Measurements from ENCODE around the gene SETX.
A peak's percentile ranks its signal among the peaks of the same experiment; 100 is the strongest.
"Not testable (repeated sequence)": the region's sequence is repeated elsewhere in the genome, so short reads cannot be mapped to it uniquely, and the experiment has no call there.

SETX gene

DNA sequence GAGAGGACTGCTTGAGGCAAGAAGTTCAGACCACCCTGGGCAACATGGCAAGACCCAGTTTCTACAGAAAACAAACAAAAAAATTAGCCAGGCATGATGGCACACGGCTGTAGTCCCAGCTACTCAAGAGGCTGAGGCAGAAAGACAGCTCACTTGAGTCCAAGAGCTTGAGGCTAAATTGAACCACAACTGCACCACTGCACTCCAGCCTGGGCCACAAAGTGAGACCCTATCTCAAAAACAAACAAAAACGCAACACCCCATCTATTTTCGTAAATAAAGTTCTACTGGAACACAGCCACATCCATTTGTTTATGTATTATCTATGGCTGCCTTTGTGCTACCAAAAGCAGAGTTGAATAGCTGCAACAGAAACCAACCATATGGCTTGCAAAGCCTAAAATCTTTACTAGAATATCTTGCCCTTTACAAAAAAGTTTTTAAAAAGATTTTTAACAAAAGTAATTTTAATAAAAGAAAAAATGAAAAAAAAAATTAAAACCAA is 67.5 kb downstream of the SETX start:
- no peak for DNase-seq

DNA sequence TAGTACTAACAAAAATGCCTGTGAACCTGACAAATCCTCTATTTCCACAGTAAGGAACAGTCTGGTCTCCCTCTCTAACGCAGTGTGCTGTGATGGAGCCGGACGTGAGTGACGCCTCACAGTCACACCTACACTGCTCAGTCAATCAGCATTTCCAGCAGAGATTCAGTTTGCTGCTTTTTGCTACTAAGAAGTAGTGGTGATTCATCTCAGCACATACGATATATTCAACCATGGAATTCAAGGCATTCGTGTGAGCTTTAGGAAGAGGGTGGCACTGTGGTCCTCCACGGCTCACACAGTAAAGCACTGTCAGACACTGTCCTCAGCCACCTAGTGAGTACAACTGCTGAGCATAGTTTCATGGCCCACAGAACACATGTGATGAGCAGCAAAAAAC is 70.9 kb downstream of the SETX start:
- DNase-seq = peak in 3 of 58 donors; percentile 3 to 23 (median 13)

DNA sequence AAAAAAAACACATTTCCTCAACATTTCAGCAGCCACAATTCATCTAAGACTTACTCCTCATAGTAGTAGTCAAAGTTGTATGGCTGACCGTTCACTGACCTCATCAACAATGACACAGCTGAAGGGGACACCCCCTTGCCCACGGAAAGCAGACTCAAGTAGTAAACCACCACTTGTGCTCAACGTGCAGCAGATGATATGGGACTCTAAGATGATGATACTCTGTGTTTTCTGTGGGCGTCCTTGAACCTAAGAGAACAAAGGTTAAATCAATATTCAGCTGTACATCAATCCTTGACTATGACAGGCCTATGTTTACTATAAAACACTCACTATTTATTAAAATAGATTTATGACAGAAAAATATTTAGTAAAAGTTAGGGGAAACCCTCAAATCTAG is 71.6 kb downstream of the SETX start:
- no peak for DNase-seq

DNA sequence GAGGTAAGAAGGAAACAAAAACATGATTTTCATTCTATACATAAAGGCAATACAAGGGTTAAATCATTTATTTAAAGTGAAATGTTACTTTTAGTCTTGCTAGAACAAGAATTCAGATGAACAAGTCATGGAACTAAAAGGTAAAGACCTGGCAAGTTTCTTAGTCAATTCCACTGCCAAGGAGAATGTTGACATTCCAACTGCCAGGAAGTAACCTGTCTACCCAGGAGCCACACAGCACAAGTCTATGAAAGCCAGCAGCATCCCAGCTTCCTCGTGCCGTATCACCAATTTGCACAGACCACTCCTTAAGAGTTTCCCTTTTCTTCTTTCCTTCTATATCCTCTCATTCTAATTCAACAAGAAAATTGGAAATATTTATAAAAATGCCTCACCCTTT is 79.9 kb downstream of the SETX start:
- DNase-seq = no peak

DNA sequence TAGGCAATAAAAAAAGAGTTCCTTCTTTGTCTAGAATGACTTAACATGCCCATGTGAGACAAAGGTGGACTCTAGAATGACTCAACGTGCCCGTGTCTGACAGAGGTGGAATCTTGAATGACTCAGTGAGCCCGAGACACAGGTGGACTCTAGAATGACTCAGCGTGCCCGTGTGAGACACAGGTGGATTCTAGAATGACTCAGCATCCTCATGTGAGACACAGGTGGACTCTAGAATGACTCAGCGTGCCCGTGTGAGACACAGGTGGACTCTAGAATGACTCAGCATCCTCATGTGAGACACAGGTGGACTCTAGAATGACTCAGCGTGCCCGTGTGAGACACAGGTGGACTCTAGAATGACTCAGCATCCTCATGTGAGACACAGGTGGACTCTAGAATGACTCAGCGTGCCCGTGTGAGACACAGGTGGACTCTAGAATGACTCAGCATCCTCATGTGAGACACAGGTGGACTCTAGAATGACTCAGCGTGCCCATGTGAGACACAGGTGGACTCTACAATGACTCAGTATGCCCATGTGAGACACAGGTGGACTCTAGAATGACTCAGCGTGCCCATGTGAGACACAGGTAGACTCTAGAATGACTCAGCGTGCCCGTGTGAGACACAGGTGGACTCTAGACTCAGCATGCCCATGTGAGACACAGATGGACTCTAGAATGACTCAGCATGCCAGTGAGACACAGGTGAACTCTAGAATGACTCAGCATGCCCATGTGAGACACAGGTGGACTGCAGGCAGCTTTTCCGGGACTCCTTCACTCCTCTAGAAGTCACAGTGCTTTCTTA is 84.9 kb downstream of the SETX start:
- not testable (repeated sequence) for DNase-seq

DNA sequence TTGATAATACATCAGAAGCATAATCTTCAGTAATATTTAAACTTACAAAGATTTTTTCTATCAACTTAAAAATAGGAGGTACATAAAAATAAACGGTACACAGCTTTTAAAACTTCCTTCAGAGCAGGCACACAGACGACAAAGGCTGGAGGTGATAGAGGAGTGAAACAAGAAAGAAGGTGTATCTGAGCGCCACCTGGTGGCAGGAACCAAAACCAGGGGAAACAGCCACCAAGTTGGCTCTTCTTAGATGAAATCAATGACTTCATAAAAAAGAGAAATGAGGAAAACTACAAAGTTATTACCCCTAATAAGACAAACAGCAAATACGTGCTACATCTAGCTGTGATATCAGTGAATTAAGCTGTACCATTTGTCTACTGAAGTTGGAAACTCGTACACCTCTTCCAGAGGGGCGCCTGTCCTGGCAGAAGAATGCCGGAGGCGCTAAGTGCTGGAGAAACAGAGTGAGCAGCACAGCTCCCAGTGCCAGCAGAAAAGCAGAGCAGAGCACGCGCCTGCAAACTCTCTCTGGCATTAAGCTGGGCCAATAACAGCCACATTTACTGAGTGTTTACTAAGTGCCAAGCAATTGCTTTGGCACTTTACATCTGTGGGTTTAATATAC is 85.9 kb downstream of the SETX start:
- peak in 46 of 58 donors; percentile 6 to 83 (median 38) for DNase-seq

GRCh38 chr9:132267660-132268059 is 87.1 kb downstream of the SETX start:
- DNase-seq = no peak

- no peak for DNase-seq
Observed at GRCh38 chr9:132266017-132266416, 88.8 kb downstream of the SETX start.

GRCh38 chr9:132260846-132261245 is 93.9 kb downstream of the SETX start:
- no peak for DNase-seq

- DNase-seq = no peak
Observed at GRCh38 chr9:132250324-132251262, 104.2 kb downstream of the SETX start.

- DNase-seq = no peak
Observed at GRCh38 chr9:132249690-132250089, 105.1 kb downstream of the SETX start.

- DNase-seq = no peak
Observed at GRCh38 chr9:132249123-132249522, 105.7 kb downstream of the SETX start.

DNA sequence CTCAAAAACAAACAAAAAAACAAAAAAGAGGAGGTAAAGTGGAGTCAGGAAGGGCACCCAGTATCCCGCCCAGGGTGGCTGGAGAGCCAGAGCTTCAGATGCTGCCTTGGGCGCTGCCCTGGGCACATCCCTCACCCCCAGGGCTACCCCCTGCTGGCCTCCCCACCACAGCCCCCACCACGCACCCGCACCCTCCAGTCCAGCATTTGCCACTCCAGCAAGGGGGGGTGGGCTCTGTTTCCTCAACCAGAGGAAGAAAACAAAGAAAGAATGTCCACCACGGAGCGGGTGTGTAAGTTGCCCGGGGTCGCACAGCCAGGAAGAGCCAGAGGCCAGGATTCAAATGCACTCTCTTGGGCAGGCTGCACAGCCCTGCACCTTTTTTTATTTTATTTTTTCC is 106.8 kb downstream of the SETX start:
- no peak for DNase-seq

GRCh38 chr9:132245465-132245864 is 109.3 kb downstream of the SETX start:
- no peak for DNase-seq

- no peak for DNase-seq
Observed at GRCh38 chr9:132244582-132245455, 110.0 kb downstream of the SETX start.

- DNase-seq = no peak
Observed at GRCh38 chr9:132243156-132244074, 111.4 kb downstream of the SETX start.

GRCh38 chr9:132242621-132243155 is 112.1 kb downstream of the SETX start:
- peak in 1 of 58 donors; percentile 18 for DNase-seq

DNA sequence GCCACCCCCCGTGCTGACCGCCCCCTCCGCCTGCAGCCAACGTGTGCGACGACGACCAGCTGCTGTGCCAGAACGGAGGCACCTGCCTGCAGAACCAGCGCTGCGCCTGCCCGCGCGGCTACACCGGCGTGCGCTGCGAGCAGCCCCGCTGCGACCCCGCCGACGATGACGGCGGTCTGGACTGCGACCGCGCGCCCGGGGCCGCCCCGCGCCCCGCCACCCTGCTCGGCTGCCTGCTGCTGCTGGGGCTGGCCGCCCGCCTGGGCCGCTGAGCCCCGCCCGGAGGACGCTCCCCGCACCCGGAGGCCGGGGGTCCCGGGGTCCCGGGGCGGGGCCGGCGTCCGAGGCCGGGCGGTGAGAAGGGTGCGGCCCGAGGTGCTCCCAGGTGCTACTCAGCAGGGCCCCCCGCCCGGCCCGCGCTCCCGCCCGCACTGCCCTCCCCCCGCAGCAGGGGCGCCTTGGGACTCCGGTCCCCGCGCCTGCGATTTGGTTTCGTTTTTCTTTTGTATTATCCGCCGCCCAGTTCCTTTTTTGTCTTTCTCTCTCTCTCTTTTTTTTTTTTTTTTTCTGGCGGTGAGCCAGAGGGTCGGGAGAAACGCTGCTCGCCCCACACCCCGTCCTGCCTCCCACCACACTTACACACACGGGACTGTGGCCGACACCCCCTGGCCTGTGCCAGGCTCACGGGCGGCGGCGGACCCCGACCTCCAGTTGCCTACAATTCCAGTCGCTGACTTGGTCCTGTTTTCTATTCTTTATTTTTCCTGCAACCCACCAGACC is 112.8 kb downstream of the SETX start:
- peak in 2 of 58 donors; percentile 11 to 28 for DNase-seq

Data from anterior cingulate cortex (tissue), 58 donors.